ENCODE results near the gene NANS. TPM values are rescaled to one million over a fixed set of nuclear protein-coding genes. Genes with fewer than 3 reads are reported as not detected.
"Not testable (repeated sequence)": the region's sequence is repeated elsewhere in the genome, so short reads cannot be mapped to it uniquely, and the experiment has no call there.

The NANS gene
- total RNA-seq, 1 experiment from 2014 or later, result 119 TPM

- DNase-seq (ENCODE audit: low spot score), result no peak
Measured at GRCh38 chr9:98100456-98100855, 43.9 kb downstream of the NANS start.

GRCh38 chr9:98101416-98101815 lies 44.9 kb downstream of the NANS start:
- no peak for DNase-seq (ENCODE audit: low spot score)

- DNase-seq (ENCODE audit: low spot score), result no peak
Measured at GRCh38 chr9:98101868-98102273, 45.3 kb downstream of the NANS start.

DNA sequence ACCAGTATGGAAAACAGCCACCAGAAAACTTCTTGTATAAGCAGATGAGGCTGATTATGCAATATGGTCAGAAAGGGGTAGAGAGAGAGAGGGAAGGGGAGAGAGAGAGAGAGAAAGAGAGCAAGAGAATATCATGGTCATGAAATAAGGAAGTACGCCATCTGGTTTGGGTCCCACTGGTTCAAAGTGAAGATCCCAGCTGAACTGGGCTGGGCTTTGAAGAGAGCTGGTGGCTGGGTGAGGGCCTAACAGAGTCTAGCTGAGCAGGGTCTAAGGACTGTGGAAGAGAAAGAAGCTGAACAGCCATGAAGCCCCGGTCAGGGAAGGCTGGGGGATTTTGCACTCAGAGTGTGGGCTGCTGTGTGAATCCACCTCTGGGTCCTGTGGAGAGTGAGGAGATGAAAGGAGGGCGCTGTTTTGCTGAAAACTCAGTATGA lies 47.9 kb downstream of the NANS start:
- DNase-seq (ENCODE audit: low spot score), result no peak

- DNase-seq (ENCODE audit: low spot score), result no peak
Measured at GRCh38 chr9:98105006-98105405, 48.5 kb downstream of the NANS start.

DNA sequence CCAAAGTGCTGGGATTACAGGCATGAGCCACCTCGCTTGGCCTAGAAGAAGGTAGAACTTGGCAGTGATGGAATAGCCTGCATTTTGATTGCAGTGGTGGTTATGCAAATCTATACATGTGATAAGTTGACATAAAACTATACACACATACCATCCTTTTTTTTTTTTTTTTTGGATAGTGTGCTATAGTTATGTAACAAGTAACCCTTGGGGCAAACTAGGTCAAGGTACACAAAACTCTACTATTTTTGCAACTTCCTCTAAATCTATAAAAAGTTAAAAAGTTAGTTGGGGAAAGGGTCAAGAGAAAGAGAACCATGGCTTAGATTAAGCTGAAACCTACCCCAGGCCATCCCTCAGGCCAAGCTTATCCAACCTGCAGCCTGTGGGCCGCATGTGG lies 51.4 kb downstream of the NANS start:
- DNase-seq (ENCODE audit: low spot score), result no peak

DNA sequence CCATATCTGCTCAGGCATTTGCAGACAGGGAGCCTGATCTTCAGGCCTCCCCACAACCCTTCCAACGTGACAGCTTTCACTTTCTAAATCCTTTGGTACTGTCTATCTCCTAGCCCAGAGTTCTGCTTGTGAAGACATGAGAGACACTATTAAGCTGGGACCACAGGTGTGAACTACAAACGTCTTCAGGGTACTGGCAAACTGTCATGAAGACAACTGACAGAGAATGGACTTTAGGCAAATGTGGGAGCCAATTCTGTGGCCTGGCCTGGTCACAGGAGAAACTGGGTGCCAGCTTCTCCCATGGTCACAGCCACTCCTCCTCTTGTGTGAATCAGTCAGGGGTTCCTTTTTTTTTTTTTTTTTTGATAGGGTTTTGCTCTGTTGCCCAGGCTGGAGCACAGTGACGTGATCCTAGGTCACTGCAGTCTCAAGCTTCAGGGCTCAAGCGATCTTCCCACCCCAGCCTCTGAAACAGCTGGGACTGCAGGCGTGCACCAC lies 52.0 kb downstream of the NANS start:
- no peak for DNase-seq (ENCODE audit: low spot score)

- DNase-seq (ENCODE audit: low spot score), result no peak
Measured at GRCh38 chr9:98109052-98109451, 52.5 kb downstream of the NANS start.

- not testable (repeated sequence) for DNase-seq (ENCODE audit: low spot score)
Measured at GRCh38 chr9:98117097-98117496, 60.6 kb downstream of the NANS start.

- DNase-seq (ENCODE audit: low spot score), result peak; percentile 39
Measured at GRCh38 chr9:98117984-98118639, 61.6 kb downstream of the NANS start.

- DNase-seq (ENCODE audit: low spot score), result peak; percentile 35
Measured at GRCh38 chr9:98118640-98119601, 62.4 kb downstream of the NANS start, which contains the start of gene TRIM14. Gene TRIM14, minus strand, starts transcription at chr9:98119222. Its CDS starts 34 bp downstream, at chr9:98119188.

GRCh38 chr9:98120476-98120875 lies 63.9 kb downstream of the NANS start:
- DNase-seq (ENCODE audit: low spot score), result no peak

- no peak for DNase-seq (ENCODE audit: low spot score)
Measured at GRCh38 chr9:98121058-98121457, 64.5 kb downstream of the NANS start.

DNA sequence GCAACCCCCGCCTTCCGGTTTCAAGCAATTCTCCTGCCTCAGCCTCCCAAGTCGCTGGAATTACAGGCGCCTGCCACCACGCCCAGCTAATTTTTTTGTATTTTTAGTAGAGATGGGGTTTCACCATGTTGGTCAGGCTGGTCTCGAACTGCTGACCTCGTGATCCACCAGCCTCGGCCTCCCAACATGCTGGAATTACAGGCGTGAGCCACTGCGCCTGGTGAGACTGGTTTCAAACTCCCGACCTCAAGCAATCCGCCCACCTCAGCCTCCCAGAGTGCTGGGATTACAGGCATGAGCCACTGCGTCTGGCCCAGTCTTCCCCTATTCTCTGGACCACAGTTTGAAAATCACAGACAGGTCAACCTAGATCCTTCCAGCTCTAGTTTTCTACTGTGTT lies 67.6 kb downstream of the NANS start:
- DNase-seq (ENCODE audit: low spot score), result not testable (repeated sequence)

GRCh38 chr9:98124637-98125426 lies 68.3 kb downstream of the NANS start:
- DNase-seq (ENCODE audit: low spot score), result no peak

DNA sequence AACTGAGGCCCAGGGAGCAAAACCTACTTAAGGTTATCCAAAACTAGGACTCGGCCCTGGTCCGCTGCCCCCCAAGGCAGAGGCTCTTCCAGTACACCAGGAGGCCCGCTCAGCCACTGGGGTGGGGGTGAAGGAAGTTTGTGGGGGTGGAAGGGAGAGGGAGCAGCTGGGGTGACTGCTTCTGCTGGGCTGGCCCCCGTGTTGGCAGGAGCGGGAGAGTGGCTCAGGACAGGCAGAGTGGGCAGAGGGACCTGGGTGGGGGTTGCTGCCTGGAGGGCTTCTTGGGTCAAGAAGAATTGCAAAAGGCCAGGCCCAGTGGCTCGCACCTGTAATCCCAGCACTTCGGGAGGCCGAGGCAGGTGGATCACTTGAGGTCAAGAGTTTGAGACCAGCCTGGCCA lies 70.7 kb downstream of the NANS start:
- no peak for DNase-seq (ENCODE audit: low spot score)

DNA sequence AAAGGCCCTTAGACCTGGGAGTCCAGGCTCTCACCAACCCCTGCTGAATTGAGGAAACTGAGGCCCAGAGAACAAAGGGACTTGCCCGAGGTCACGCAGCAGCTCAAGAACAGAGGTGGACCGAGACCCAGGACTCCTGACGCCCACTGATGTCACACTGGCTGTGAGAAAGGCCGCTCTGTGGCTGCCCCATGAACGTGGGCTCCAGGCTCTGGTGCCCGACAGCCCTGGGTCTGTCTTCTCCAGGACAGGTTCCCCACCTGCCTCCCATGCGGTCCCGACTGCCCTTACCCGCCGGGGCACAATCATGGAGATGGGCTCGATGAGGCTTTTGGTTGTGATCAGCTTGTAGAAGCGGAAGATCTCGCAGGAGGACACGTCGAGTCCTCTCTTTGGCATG lies 71.8 kb downstream of the NANS start:
- no peak for DNase-seq (ENCODE audit: low spot score)

- no peak for DNase-seq (ENCODE audit: low spot score)
Measured at GRCh38 chr9:98129451-98129881, 72.9 kb downstream of the NANS start.

DNA sequence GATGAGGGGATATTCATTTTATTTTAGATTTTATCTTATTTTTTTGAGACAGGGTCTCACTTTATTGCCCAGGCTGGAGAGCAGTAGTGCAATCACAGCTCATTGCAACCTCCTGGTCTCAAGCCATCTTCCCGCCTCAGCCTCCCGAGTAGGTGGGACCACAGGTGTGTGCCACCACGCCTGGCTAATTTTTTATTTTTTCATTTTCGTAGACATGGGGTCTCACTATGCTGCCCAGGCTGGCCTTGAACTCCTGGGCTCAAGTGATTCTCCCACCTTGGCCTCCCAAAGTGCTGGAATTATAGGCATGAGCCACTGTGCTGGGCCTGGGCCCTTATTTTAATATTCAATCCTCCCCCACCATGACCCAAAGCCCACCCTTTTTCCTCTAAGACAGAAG lies 73.5 kb downstream of the NANS start:
- not testable (repeated sequence) for DNase-seq (ENCODE audit: low spot score)

GRCh38 chr9:98130576-98131228 lies 74.2 kb downstream of the NANS start:
- DNase-seq (ENCODE audit: low spot score), result no peak

DNA sequence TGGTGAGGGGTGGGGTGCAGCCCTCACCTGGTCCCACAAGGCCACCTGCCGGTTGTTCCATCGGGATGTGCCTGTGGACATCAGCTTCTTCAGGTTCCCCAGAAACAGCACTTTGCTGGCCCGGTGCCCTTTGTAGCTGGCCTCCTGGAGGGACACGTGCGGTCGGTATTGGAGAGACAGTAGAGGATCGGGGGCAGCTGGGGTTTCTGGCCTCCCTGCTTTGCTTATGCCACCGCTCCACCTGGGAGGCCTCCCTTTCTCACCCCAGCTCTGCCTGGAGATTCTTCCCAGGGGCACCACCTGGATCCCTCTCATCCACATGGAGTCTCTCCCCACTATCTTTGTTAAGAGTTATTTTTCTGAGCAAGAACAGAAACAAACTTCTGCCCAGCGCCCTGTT lies 75.6 kb downstream of the NANS start:
- no peak for DNase-seq (ENCODE audit: low spot score)

Measured in H4 (cell line).